Measurements from ENCODE around the gene PHTF2. TPM values are rescaled to one million over a fixed set of nuclear protein-coding genes. Genes with fewer than 3 reads are reported as not detected.

PHTF2 gene
- total RNA-seq, 1 donor from 2014 or later, result 38.6 TPM

GRCh38 chr7:77859343-77859742, 60.8 kb downstream of the PHTF2 start:
- Mint-ChIP-seq H3K4me3 (no peak overlapping the region), H3K27ac (no peak overlapping the region), H3K4me1 (no peaks in the 10 kb centered on the region), H3K36me3 (peaks cover 2% of the 10 kb centered on the region), H3K27me3 (ENCODE audit: insufficient read depth, low read depth) (no peaks in the 10 kb centered on the region), H3K9me3 (no peaks in the 10 kb centered on the region)
- Histone ChIP-seq H3K27me3 (no peaks in the 10 kb centered on the region), H3K9me3 (ENCODE audit: low read depth) (no peaks in the 10 kb centered on the region), H3K4me2 (no peak overlapping the region), H4K20me1 (ENCODE audit: low read depth) (no peaks in the 10 kb centered on the region), H3F3A (ENCODE audit: low read depth) (no peaks in the 10 kb centered on the region), H2AFZ (replicated peaks) (no peak overlapping the region), H3K27ac (no peak overlapping the region), H3K4me3 (no peak overlapping the region), H3K79me2 (ENCODE audit: low read depth) (no peaks in the 10 kb centered on the region), H3K36me3 (no peaks in the 10 kb centered on the region), H3K9ac (no peak overlapping the region), H3K4me1 (peaks cover 9% of the 10 kb centered on the region)
- no peak for TF ChIP-seq EZH2phosphoT487 (IDR thresholded peaks at IDR 0.05)
- TF ChIP-seq, protein P1, sequence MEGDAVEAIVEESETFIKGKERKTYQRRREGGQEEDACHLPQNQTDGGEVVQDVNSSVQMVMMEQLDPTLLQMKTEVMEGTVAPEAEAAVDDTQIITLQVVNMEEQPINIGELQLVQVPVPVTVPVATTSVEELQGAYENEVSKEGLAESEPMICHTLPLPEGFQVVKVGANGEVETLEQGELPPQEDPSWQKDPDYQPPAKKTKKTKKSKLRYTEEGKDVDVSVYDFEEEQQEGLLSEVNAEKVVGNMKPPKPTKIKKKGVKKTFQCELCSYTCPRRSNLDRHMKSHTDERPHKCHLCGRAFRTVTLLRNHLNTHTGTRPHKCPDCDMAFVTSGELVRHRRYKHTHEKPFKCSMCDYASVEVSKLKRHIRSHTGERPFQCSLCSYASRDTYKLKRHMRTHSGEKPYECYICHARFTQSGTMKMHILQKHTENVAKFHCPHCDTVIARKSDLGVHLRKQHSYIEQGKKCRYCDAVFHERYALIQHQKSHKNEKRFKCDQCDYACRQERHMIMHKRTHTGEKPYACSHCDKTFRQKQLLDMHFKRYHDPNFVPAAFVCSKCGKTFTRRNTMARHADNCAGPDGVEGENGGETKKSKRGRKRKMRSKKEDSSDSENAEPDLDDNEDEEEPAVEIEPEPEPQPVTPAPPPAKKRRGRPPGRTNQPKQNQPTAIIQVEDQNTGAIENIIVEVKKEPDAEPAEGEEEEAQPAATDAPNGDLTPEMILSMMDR (IDR thresholded peaks at IDR 0.05), result no peak
- no peak for TF ChIP-seq EZH2 (IDR thresholded peaks at IDR 0.05)
- no peak for DNase-seq (ENCODE audit: low spot score)

DNA sequence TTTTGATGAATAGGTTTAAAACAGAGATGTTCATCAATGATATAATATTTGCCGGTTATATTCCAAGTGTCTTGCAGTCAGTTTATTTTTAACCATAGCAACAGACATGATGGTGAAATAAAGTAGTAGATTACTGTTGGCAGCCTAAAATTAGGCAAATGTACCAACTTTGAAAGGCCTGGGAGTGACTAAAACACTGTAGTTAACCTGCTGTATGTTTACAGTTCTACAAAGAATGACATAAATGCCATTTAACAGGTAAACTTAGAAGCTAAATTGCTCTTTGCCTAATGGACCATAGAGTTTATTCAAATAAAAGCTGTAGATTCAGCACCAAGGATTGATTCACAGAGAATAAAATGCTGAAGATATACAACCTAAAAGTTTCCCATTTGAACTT, 64.1 kb downstream of the PHTF2 start:
- Histone ChIP-seq H3K9ac (no peak overlapping the region), H3K79me2 (ENCODE audit: low read depth) (peaks cover 3% of the 10 kb centered on the region), H2AFZ (replicated peaks) (no peak overlapping the region), H4K20me1 (ENCODE audit: low read depth) (no peaks in the 10 kb centered on the region), H3K27me3 (no peaks in the 10 kb centered on the region), H3K27ac (no peak overlapping the region), H3K36me3 (no peaks in the 10 kb centered on the region), H3K9me3 (ENCODE audit: low read depth) (no peaks in the 10 kb centered on the region), H3F3A (ENCODE audit: low read depth) (no peaks in the 10 kb centered on the region), H3K4me2 (no peak overlapping the region), H3K4me1 (no peaks in the 10 kb centered on the region), H3K4me3 (no peak overlapping the region)
- TF ChIP-seq, protein P1 (IDR thresholded peaks at IDR 0.05), result no peak
- TF ChIP-seq EZH2 (IDR thresholded peaks at IDR 0.05), result no peak
- no peak for TF ChIP-seq EZH2phosphoT487 (IDR thresholded peaks at IDR 0.05)
- DNase-seq (ENCODE audit: low spot score), result no peak
- peaks cover 6% of the 10 kb centered on the region for H3K4me1 Mint-ChIP-seq
- H3K4me3 Mint-ChIP-seq, result no peak overlapping the region
- no peaks in the 10 kb centered on the region for H3K36me3 Mint-ChIP-seq
- no peak overlapping the region for H3K27ac Mint-ChIP-seq
- no peaks in the 10 kb centered on the region for H3K9me3 Mint-ChIP-seq
- H3K27me3 Mint-ChIP-seq (ENCODE audit: insufficient read depth, low read depth), result peaks cover 3% of the 10 kb centered on the region

DNA sequence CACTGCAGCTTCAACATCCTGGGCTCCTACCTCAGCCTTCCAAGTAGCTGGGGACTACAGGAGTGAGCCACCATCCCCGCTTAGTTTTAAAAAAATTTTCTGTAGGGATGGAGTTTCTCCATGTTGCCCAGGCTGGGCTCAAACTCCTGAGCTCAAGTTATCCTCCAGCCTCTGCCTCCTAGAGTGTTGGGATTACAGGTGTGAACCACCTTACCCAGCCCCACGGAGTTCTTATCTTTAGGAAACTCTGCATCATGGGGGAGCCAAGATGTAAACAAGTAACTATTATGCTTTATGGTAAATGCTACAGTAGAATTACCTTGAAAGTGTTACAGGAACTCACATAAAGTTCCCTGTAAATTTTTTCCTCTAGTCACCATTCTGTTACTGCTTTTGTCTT, 65.3 kb downstream of the PHTF2 start:
- H3F3A ChIP-seq (ENCODE audit: low read depth), result no peaks in the 10 kb centered on the region
- no peak overlapping the region for H2AFZ ChIP-seq (replicated peaks)
- no peaks in the 10 kb centered on the region for H3K36me3 Mint-ChIP-seq

More for the DNA sequence above, 65.3 kb downstream of the PHTF2 start:
- H3K9me3 ChIP-seq (ENCODE audit: low read depth), result no peaks in the 10 kb centered on the region
- Mint-ChIP-seq H3K4me3 (no peak overlapping the region), H3K4me1 (peaks cover 6% of the 10 kb centered on the region), H3K27ac (no peak overlapping the region), H3K9me3 (no peaks in the 10 kb centered on the region), H3K27me3 (ENCODE audit: insufficient read depth, low read depth) (peaks cover 3% of the 10 kb centered on the region)
- no peak overlapping the region for H3K9ac ChIP-seq
- no peak overlapping the region for H3K27ac ChIP-seq
- peaks cover 3% of the 10 kb centered on the region for H3K79me2 ChIP-seq (ENCODE audit: low read depth)
- no peaks in the 10 kb centered on the region for H3K27me3 ChIP-seq
- no peak overlapping the region for H3K4me3 ChIP-seq
- no peak overlapping the region for H3K4me2 ChIP-seq
- TF ChIP-seq EZH2phosphoT487 (IDR thresholded peaks at IDR 0.05) (no peak), EZH2 (IDR thresholded peaks at IDR 0.05) (no peak)
- TF ChIP-seq, protein P1 (IDR thresholded peaks at IDR 0.05), result no peak
- no peaks in the 10 kb centered on the region for H3K4me1 ChIP-seq
- H4K20me1 ChIP-seq (ENCODE audit: low read depth), result no peaks in the 10 kb centered on the region
- no peaks in the 10 kb centered on the region for H3K36me3 ChIP-seq
- no peak for DNase-seq (ENCODE audit: low spot score)
